ENCODE measurements around the gene CREB3L2.
A peak's percentile ranks its signal among the peaks of the same experiment; 100 is the strongest.
"Not testable (repeated sequence)": the region's sequence is repeated elsewhere in the genome, so short reads cannot be mapped to it uniquely, and the experiment has no call there.

Gene CREB3L2

GRCh38 chr7:137968890-137969289, 33.0 kb downstream of the CREB3L2 start:
- no peak for DNase-seq (ENCODE audit: low read depth in 2 of 2)

- not testable (repeated sequence) for DNase-seq (ENCODE audit: low read depth in 2 of 2)
Measured at GRCh38 chr7:137968339-137968738, 33.5 kb downstream of the CREB3L2 start.

GRCh38 chr7:137967143-137968018, 34.5 kb downstream of the CREB3L2 start:
- no peak for DNase-seq (ENCODE audit: low read depth in 2 of 2)

GRCh38 chr7:137966641-137967142, 35.2 kb downstream of the CREB3L2 start:
- DNase-seq (ENCODE audit: low read depth in 2 of 2): no peak

GRCh38 chr7:137965942-137966640, 35.8 kb downstream of the CREB3L2 start:
- no peak for DNase-seq (ENCODE audit: low read depth in 2 of 2)

- no peak for DNase-seq (ENCODE audit: low read depth in 2 of 2)
Measured at GRCh38 chr7:137964824-137965545, 36.9 kb downstream of the CREB3L2 start.

GRCh38 chr7:137962875-137963507, 38.9 kb downstream of the CREB3L2 start:
- no peak for DNase-seq (ENCODE audit: low read depth in 2 of 2)

- no peak for DNase-seq (ENCODE audit: low read depth in 2 of 2)
Measured at GRCh38 chr7:137962491-137962874, 39.4 kb downstream of the CREB3L2 start.

GRCh38 chr7:137961200-137962177, 40.4 kb downstream of the CREB3L2 start:
- peak; percentile 19 to 30 for DNase-seq (ENCODE audit: low read depth in 2 of 2)

GRCh38 chr7:137960020-137960419, 41.9 kb downstream of the CREB3L2 start:
- no peak for DNase-seq (ENCODE audit: low read depth in 2 of 2)

- DNase-seq (ENCODE audit: low read depth in 2 of 2): no peak
Measured at GRCh38 chr7:137958470-137959431, 43.1 kb downstream of the CREB3L2 start.

GRCh38 chr7:137957887-137958286, 44.0 kb downstream of the CREB3L2 start:
- DNase-seq (ENCODE audit: low read depth in 2 of 2): no peak

GRCh38 chr7:137956591-137956990, 45.3 kb downstream of the CREB3L2 start:
- DNase-seq (ENCODE audit: low read depth in 2 of 2): no peak

- DNase-seq (ENCODE audit: low read depth in 2 of 2): no peak
Measured at GRCh38 chr7:137956183-137956582, 45.7 kb downstream of the CREB3L2 start.

- DNase-seq (ENCODE audit: low read depth in 2 of 2): no peak
Measured at GRCh38 chr7:137954614-137955013, 47.3 kb downstream of the CREB3L2 start.

GRCh38 chr7:137953665-137954470, 48.0 kb downstream of the CREB3L2 start:
- DNase-seq (ENCODE audit: low read depth in 2 of 2): no peak

- no peak for DNase-seq (ENCODE audit: low read depth in 2 of 2)
Measured at GRCh38 chr7:137953043-137953664, 48.7 kb downstream of the CREB3L2 start.

GRCh38 chr7:137952426-137952805, 49.5 kb downstream of the CREB3L2 start:
- DNase-seq (ENCODE audit: low read depth in 2 of 2): no peak
